Fibroblast of lung (primary cell): ENCODE results near the gene TXNL4B. TPM values are rescaled to one million over a fixed set of nuclear protein-coding genes. Genes with fewer than 3 reads are reported as not detected.
"Not testable (repeated sequence)": the region's sequence is repeated elsewhere in the genome, so short reads cannot be mapped to it uniquely, and the experiment has no call there.

Experiments used
- DNase-seq, 2 donors: peaks; one replicate each; pipeline versions ENCODE4 v3.0.0 to v3.0.0-alpha.2; 2010; ENCODE audit warnings: low read depth in 2 of 2
- H2AFZ ChIP-seq: 2 replicates; pipeline ENCODE4 v1.5.1; 2012; ENCODE audit warnings: low read length, control low read depth, inconsistent platforms
- H3K27ac ChIP-seq: 2 replicates; pipeline ENCODE4 v1.5.1; 2011; ENCODE audit warnings: low read length, control low read depth; ENCODE audit not compliant: insufficient read depth
- H3K27me3 ChIP-seq: 2 replicates; pipeline ENCODE4 v1.5.1; 2011; ENCODE audit warnings: mild to moderate bottlenecking, low read length; ENCODE audit not compliant: control insufficient read depth, insufficient read depth
- H3K36me3 ChIP-seq: 2 replicates; pipeline ENCODE4 v1.5.1; 2011; ENCODE audit warnings: low read length; ENCODE audit not compliant: control insufficient read depth, insufficient read depth
- H3K4me1 ChIP-seq: 2 replicates; pipeline ENCODE4 v1.5.1; 2011; ENCODE audit warnings: low read length; ENCODE audit not compliant: control insufficient read depth, insufficient read depth; ENCODE audit errors: extremely low read depth
- H3K4me2 ChIP-seq: 2 replicates; pipeline ENCODE4 v1.5.1; 2011; ENCODE audit warnings: low read length, control low read depth; ENCODE audit not compliant: insufficient read depth; ENCODE audit errors: extremely low read depth
- H3K4me3 ChIP-seq, 4 experiments: fragments of 200-600 bp in 1 of 4; sonication (generic) in 1 of 4; replicated peaks in 1 of 4; 2 replicates each; pipeline ENCODE4 v1.5.1; 2011 to 2016; ENCODE audit warnings: low read length in 4 of 4, low read depth in 3 of 4, mild to moderate bottlenecking in 3 of 4, control low read depth in 2 of 4, inconsistent platforms in 1 of 4, mixed read lengths in 1 of 4; ENCODE audit not compliant: insufficient read depth in 1 of 4; ENCODE audit errors: control extremely low read depth in 1 of 4
- H3K79me2 ChIP-seq: 2 replicates; pipeline ENCODE4 v1.5.1; 2012; ENCODE audit warnings: mild to moderate bottlenecking, low read length, inconsistent platforms; ENCODE audit not compliant: control insufficient read depth, insufficient read depth
- H3K9ac ChIP-seq: 2 replicates; pipeline ENCODE4 v1.5.1; 2011; ENCODE audit warnings: mild to moderate bottlenecking, low read length, control low read depth; ENCODE audit not compliant: insufficient read depth
- H3K9me3 ChIP-seq: 2 replicates; pipeline ENCODE4 v1.5.1; 2012; ENCODE audit warnings: low read depth, low read length; ENCODE audit not compliant: control insufficient read depth, insufficient read depth
- H4K20me1 ChIP-seq: 2 replicates; pipeline ENCODE4 v1.5.1; 2011; ENCODE audit warnings: low read length; ENCODE audit not compliant: control insufficient read depth, insufficient read depth; ENCODE audit errors: extremely low read depth
- CTCF ChIP-seq, 2 donors: IDR thresholded peaks in 1 of 2; conservative IDR thresholded peaks in 1 of 2; 1 replicate in 1 of 2; 2 replicates in 1 of 2; pipeline ENCODE4 v1.5.1; 2011 to 2012; ENCODE audit warnings: low read length in 2 of 2, control low read depth in 1 of 2, inconsistent platforms in 1 of 2, low read depth in 1 of 2, mild to moderate bottlenecking in 1 of 2
- EZH2 ChIP-seq: IDR thresholded peaks from 2 replicates; pipeline ENCODE4 v1.5.1; 2012; ENCODE audit warnings: low read length, control low read depth, mild to moderate bottlenecking; ENCODE audit errors: missing control alignments
- polyA plus RNA-seq, 2 donors: library from polyadenylated mRNA; depleted of rRNA in 1 of 2; stranded (reverse) in 1 of 2; unstranded in 1 of 2; fragments of >200 nt; gene quantifications; 2 replicates each; pipeline ENCODE4 v1.2.1, GENCODE V29; 2011 to 2012; ENCODE audit warnings: missing spikeins in 1 of 2
- total RNA-seq: library from RNA; depleted of rRNA; stranded (reverse); fragments of >200 nt; gene quantifications from 2 replicates; pipeline ENCODE4 v1.2.1, GENCODE V29; 2014

TXNL4B gene
- total and polyA plus RNA-seq, 2 donors (not counting 1 experiment from before 2014, with no cell fraction given): 8.3 to 14.5 TPM

DNA sequence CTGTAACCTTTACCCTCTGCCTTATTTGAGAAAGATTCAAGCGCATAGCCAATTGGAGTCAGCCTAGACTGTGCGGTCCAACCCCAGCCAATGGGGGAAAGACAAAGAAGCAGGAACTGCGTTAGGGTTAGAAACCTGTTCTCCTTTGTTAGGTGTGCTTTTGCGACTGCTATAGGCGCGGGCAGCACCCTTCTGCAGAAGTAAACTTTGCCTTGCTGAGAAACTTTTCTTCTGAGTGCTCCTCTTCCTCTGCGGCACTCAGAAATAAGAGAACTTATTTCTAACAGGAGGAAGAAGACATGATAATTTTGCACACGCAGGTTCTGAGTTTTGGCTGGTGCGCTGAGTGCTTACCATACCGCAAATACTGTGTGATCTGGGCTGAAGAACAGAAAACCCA is 9.0 kb downstream of the TXNL4B start:
- no peaks in the 10 kb centered on the region for H4K20me1 ChIP-seq
- H2AFZ ChIP-seq: no peak overlapping the region
- H3K4me2 ChIP-seq: no peak overlapping the region
- H3K9me3 ChIP-seq: no peaks in the 10 kb centered on the region
- no peak for DNase-seq
- no peaks in the 10 kb centered on the region for H3K27me3 ChIP-seq
- H3K79me2 ChIP-seq: no peaks in the 10 kb centered on the region
- TF ChIP-seq CTCF (conservative IDR thresholded peaks at IDR 0.05 in 1 of 2, IDR thresholded peaks at IDR 0.05 in 1 of 2; ENCODE audit: low read depth in 1 of 2, low read length in 2 of 2): no peak
- TF ChIP-seq EZH2: no peak
- H3K4me1 ChIP-seq: no peaks in the 10 kb centered on the region
- peaks cover 4% of the 10 kb centered on the region for H3K36me3 ChIP-seq
- H3K27ac ChIP-seq: no peak overlapping the region
- H3K4me3 ChIP-seq: no peak overlapping the region
- no peak overlapping the region for H3K9ac ChIP-seq

DNA sequence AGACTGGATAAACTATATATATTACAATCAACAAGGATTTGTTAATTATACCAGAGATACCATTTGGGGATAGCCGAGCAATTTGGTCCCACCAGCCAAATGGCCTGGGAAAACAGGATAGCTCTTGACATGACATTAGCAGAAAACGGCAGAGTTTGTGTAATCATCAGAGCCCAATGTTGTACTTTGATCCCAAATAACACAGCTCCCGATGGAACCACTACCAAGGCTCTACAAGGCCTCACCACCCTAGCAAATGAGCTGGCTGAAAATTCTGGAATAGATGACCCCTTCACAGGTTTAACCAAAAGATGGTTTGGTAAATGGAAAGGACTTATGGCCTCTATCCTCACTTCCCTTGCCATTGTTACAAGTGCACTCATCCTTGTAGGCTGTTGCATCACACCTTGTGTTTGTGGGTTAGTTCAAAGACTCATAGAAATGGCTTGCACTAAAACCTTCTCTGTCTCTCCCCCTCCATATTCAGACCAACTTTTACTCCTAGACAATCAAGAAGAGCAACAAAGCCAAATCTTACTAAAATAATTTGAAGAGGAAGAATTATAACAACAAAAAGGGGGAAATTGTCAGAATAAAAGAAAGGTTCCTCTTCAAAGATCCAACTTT is 9.5 kb downstream of the TXNL4B start:
- no peaks in the 10 kb centered on the region for H4K20me1 ChIP-seq
- H3K27ac ChIP-seq: no peak overlapping the region
- peaks cover 3% of the 10 kb centered on the region for H3K36me3 ChIP-seq
- no peak overlapping the region for H2AFZ ChIP-seq
- no peak overlapping the region for H3K9ac ChIP-seq
- H3K27me3 ChIP-seq: no peaks in the 10 kb centered on the region
- TF ChIP-seq CTCF (conservative IDR thresholded peaks at IDR 0.05 in 1 of 2, IDR thresholded peaks at IDR 0.05 in 1 of 2; ENCODE audit: low read depth in 1 of 2, low read length in 2 of 2): no peak
- TF ChIP-seq EZH2: no peak
- no peaks in the 10 kb centered on the region for H3K9me3 ChIP-seq
- no peak overlapping the region for H3K4me2 ChIP-seq
- peak in 1 of 2 donors; percentile 30 for DNase-seq
- H3K4me1 ChIP-seq: no peaks in the 10 kb centered on the region
- H3K4me3 ChIP-seq: no peak overlapping the region
- H3K79me2 ChIP-seq: no peaks in the 10 kb centered on the region

DNA sequence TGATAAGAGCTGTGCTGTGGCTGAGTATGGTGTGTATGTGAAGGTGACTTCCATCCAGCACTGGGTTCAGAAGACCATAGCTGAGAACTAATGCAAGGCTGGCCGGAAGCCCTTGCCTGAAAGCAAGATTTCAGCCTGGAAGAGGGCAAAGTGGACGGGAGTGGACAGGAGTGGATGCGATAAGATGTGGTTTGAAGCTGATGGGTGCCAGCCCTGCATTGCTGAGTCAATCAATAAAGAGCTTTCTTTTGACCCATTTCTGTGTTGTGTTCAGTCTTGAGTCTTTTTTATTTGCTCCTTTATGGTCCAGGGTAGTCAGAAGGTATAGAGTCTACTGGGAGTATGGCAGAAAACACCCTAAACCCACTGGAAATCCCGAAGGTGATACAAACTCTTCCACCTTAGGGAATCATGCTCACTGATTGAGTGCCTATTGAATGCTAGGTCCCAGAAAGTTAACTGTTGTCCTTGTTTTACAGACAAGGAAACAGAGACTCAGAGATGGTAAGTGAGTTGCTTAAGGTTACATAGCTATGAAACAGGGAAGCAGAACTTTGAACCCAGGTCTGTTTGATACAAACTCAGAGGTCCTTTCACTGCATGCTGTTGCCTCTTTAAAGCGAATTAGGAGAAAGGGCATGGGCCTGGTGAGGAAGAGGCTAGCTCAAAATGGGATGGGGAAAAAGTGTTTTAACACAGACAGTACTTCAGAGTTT is 16.3 kb downstream of the TXNL4B start:
- DNase-seq, H3K79me2 ChIP-seq, H3K4me1 ChIP-seq, H3K4me3 ChIP-seq, H2AFZ ChIP-seq, H4K20me1 ChIP-seq, H3K9me3 ChIP-seq, H3K4me2 ChIP-seq, H3K27me3 ChIP-seq, H3K27ac ChIP-seq, H3K36me3 ChIP-seq, H3K9ac ChIP-seq: not testable (repeated sequence)

DNA sequence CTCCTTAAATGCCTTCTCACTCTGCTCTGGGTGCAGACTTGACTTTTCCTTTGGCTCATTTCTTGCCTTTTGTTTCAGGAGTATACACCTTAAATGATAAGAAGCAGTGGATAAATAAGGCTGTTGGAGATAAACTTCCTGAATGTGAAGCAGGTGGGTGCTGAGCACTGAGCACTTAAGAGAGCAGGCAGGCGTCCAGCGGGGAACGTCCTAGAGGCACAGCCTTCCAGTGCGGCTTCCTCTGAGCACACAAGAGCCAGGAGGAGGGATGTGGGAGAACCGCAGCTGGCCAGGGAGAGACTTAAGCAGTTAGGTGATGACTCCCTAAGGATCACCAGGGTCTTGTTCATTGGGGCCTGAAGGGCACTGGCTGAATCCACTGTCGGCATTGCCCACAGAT is 18.4 kb downstream of the TXNL4B start:
- H3K4me1 ChIP-seq, H3K79me2 ChIP-seq, H3K4me3 ChIP-seq, H3K9me3 ChIP-seq, DNase-seq, H3K4me2 ChIP-seq, H2AFZ ChIP-seq, H3K9ac ChIP-seq, H4K20me1 ChIP-seq, H3K27me3 ChIP-seq, H3K27ac ChIP-seq, H3K36me3 ChIP-seq: not testable (repeated sequence)
